Astrocyte (in vitro differentiated cells and primary cell): Measurements from ENCODE around the gene SHB. TPM values are rescaled to one million over a fixed set of nuclear protein-coding genes. Genes with fewer than 3 reads are reported as not detected.

ENCODE experiments used
- DNase-seq: peaks from one replicate; pipeline ENCODE4 v3.0.0-alpha.2; 2010; ENCODE audit warnings: low read depth
- FAIRE-seq: peaks from 2 replicates; lab custom pipeline; 2011; peaks lifted over from hg19 to GRCh38; lab: Jason Lieb, UNC
- H2AFZ ChIP-seq: 2 replicates; pipeline ENCODE4 v1.6.0; 2012; ENCODE audit warnings: low read depth, low read length, inconsistent platforms
- H3K27ac ChIP-seq: 2 replicates; pipeline ENCODE4 v1.5.1; 2011; ENCODE audit warnings: low read depth, low read length, inconsistent platforms
- H3K27me3 ChIP-seq: 2 replicates; pipeline ENCODE4 v1.6.0; 2011; ENCODE audit warnings: low read length, inconsistent platforms; ENCODE audit not compliant: insufficient read depth
- H3K36me3 ChIP-seq: 2 replicates; pipeline ENCODE4 v1.5.1; 2011; ENCODE audit warnings: low read length, inconsistent platforms; ENCODE audit not compliant: insufficient read depth
- H3K4me1 ChIP-seq: 2 replicates; pipeline ENCODE4 v1.5.1; 2011; ENCODE audit warnings: low read length, inconsistent platforms; ENCODE audit not compliant: insufficient read depth
- H3K4me2 ChIP-seq: 2 replicates; pipeline ENCODE4 v1.6.0; 2012; ENCODE audit warnings: low read length, inconsistent platforms
- H3K4me3 ChIP-seq: 2 replicates; pipeline ENCODE4 v1.5.1; 2011; ENCODE audit warnings: low read depth, mild to moderate bottlenecking, low read length, inconsistent platforms; ENCODE audit not compliant: insufficient read depth
- H3K79me2 ChIP-seq: 2 replicates; pipeline ENCODE4 v1.6.0; 2012; ENCODE audit warnings: mild to moderate bottlenecking, low read length, inconsistent platforms; ENCODE audit not compliant: insufficient read depth
- H3K9ac ChIP-seq: 2 replicates; pipeline ENCODE4 v1.6.0; 2012; ENCODE audit warnings: mild to moderate bottlenecking, low read length, inconsistent platforms
- H3K9me3 ChIP-seq: 2 replicates; pipeline ENCODE4 v1.5.1; 2012; ENCODE audit warnings: low read depth, mild to moderate bottlenecking, low read length, inconsistent platforms; ENCODE audit not compliant: insufficient read depth
- H4K20me1 ChIP-seq: 2 replicates; pipeline ENCODE4 v1.6.0; 2012; ENCODE audit warnings: low read length, inconsistent platforms; ENCODE audit not compliant: insufficient read depth
- H3K27ac Mint-ChIP-seq: one replicate; pipeline ENCODE4 v1.8.0; 2021; ENCODE audit warnings: mild to moderate bottlenecking, mixed read lengths; ENCODE audit not compliant: unreplicated experiment
- H3K27me3 Mint-ChIP-seq: one replicate; pipeline ENCODE4 v1.8.0; 2021; ENCODE audit warnings: low read depth, mixed read lengths; ENCODE audit not compliant: unreplicated experiment
- H3K36me3 Mint-ChIP-seq: one replicate; pipeline ENCODE4 v1.8.0; 2021; ENCODE audit warnings: low read depth, mixed read lengths; ENCODE audit not compliant: unreplicated experiment
- H3K4me1 Mint-ChIP-seq: one replicate; pipeline ENCODE4 v1.8.0; 2021; ENCODE audit warnings: low read depth, mixed read lengths; ENCODE audit not compliant: unreplicated experiment
- H3K4me3 Mint-ChIP-seq: one replicate; pipeline ENCODE4 v1.8.0; 2021; ENCODE audit warnings: mild to moderate bottlenecking, moderate library complexity, mixed read lengths; ENCODE audit not compliant: unreplicated experiment
- H3K9me3 Mint-ChIP-seq: one replicate; pipeline ENCODE4 v1.8.0; 2021; ENCODE audit warnings: mild to moderate bottlenecking, mixed read lengths; ENCODE audit not compliant: unreplicated experiment
- EZH2 ChIP-seq: IDR thresholded peaks from 2 replicates; pipeline ENCODE4 v1.6.1; 2012; ENCODE audit warnings: mild to moderate bottlenecking, low read length, inconsistent platforms; ENCODE audit not compliant: insufficient read depth
- total RNA-seq: library from RNA; stranded (reverse); gene quantifications from 2 replicates; pipeline ENCODE4 v1.2.1, GENCODE V29; 2021
- TF ChIP-seq, protein P1 (sequence below): IDR thresholded peaks from 2 replicates; pipeline ENCODE4 v1.5.1; 2011; ENCODE audit warnings: low read depth, mild to moderate bottlenecking, inconsistent platforms, low read length, moderate library complexity; ENCODE audit not compliant: insufficient read depth

Gene SHB
- total RNA-seq, 1 donor from 2014 or later = 53.4 TPM

DNA sequence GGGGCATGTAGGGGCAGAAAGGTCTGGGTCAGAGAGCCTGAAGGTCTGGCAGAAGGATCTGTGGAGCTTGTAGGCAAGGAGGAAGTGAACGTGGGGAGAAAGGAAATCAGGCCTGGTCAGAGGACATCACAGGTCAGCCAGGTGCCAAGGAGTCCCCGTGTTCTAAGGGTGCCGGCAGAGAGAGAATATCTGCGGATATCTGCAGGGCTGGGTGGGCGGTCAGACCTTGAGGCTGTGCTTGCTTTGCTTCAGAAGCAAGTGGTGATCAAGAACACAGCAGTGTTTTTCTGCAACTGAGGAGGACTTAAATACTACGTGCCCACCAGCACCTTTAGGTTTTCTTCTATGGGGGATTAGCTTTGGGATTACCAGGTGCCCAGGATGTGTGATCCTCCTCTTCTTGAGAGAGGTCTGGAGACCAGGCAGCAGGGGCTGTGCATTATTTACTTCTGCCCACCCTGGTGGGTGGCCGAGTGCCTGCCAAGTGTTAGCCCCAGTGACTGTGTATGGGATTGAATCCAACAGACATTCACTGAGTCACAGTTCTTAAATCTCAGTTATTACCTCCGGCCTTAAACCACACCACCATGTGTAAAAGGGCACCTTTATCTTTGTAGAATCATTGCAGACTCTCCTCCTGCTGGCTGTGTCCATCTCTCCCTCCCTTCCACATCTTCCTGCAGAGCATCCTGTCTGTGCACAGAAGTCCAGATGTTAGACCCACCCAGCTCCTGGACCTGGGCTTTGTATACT, 12.5 kb upstream of the SHB start:
- H3K27ac Mint-ChIP-seq = peak overlapping the region; percentile 16
- H3K36me3 Mint-ChIP-seq = peaks cover 2% of the 10 kb centered on the region
- H3K27ac ChIP-seq = no peak overlapping the region
- H3K9me3 ChIP-seq = no peaks in the 10 kb centered on the region
- no peak overlapping the region for H3K4me3 Mint-ChIP-seq
- no peak overlapping the region for H3K4me3 ChIP-seq
- no peaks in the 10 kb centered on the region for H3K27me3 ChIP-seq
- peaks cover 25% of the 10 kb centered on the region for H3K4me1 Mint-ChIP-seq
- peaks cover 6% of the 10 kb centered on the region for H3K27me3 Mint-ChIP-seq
- DNase-seq (no peak), FAIRE-seq (no peak)
- no peaks in the 10 kb centered on the region for H3K79me2 ChIP-seq
- H3K9ac ChIP-seq = no peak overlapping the region
- H3K4me1 ChIP-seq = no peaks in the 10 kb centered on the region
- no peak overlapping the region for H3K4me2 ChIP-seq
- H3K36me3 ChIP-seq = no peaks in the 10 kb centered on the region
- H4K20me1 ChIP-seq = no peaks in the 10 kb centered on the region
- H3K9me3 Mint-ChIP-seq = peaks cover 1% of the 10 kb centered on the region
- TF ChIP-seq, protein P1, sequence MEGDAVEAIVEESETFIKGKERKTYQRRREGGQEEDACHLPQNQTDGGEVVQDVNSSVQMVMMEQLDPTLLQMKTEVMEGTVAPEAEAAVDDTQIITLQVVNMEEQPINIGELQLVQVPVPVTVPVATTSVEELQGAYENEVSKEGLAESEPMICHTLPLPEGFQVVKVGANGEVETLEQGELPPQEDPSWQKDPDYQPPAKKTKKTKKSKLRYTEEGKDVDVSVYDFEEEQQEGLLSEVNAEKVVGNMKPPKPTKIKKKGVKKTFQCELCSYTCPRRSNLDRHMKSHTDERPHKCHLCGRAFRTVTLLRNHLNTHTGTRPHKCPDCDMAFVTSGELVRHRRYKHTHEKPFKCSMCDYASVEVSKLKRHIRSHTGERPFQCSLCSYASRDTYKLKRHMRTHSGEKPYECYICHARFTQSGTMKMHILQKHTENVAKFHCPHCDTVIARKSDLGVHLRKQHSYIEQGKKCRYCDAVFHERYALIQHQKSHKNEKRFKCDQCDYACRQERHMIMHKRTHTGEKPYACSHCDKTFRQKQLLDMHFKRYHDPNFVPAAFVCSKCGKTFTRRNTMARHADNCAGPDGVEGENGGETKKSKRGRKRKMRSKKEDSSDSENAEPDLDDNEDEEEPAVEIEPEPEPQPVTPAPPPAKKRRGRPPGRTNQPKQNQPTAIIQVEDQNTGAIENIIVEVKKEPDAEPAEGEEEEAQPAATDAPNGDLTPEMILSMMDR = no peak
- no peak for TF ChIP-seq EZH2
- H2AFZ ChIP-seq = no peak overlapping the region

DNA sequence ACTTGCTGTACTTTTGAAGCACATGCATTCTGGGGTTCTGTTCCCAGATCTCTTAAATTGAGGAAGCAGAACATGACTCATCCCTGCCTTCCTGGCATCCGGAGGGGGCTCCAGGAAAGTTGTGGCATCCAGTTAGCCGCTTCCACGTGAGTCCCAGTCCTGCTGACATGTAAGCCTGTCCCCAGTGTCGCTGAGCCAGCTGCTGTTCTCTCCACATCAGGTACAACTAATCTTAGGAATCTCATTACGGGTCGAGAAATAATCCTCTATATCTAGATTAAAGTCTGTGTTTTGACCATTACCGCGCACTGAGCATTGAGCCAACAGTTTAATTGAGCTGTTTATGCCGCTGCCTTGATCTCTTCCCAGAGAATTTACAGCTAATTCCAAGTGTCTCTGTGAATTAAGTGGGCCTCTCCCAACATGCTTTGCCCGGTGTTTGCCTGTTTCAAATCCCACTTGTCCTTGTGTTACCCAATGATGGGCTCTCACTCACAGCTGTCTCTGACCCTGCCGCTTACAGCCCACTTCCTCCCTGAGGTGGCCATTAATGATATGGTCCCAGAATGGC, 10.5 kb upstream of the SHB start:
- Histone ChIP-seq H2AFZ (no peak overlapping the region), H3K27ac (no peak overlapping the region), H3K79me2 (no peaks in the 10 kb centered on the region), H3K27me3 (no peaks in the 10 kb centered on the region), H3K4me1 (peaks cover 5% of the 10 kb centered on the region), H3K9me3 (no peaks in the 10 kb centered on the region), H3K36me3 (no peaks in the 10 kb centered on the region), H4K20me1 (no peaks in the 10 kb centered on the region), H3K4me3 (no peak overlapping the region), H3K4me2 (no peak overlapping the region), H3K9ac (no peak overlapping the region)
- DNase-seq (peak; percentile 57), FAIRE-seq (no peak)
- peak overlapping the region; percentile 2 for H3K4me3 Mint-ChIP-seq
- H3K36me3 Mint-ChIP-seq = peaks cover 2% of the 10 kb centered on the region
- H3K9me3 Mint-ChIP-seq = peaks cover 1% of the 10 kb centered on the region
- peaks cover 25% of the 10 kb centered on the region for H3K4me1 Mint-ChIP-seq
- peaks cover 7% of the 10 kb centered on the region for H3K27me3 Mint-ChIP-seq
- TF ChIP-seq, protein P1 = no peak
- TF ChIP-seq EZH2 = no peak
- peak overlapping the region; percentile 10 for H3K27ac Mint-ChIP-seq

DNA sequence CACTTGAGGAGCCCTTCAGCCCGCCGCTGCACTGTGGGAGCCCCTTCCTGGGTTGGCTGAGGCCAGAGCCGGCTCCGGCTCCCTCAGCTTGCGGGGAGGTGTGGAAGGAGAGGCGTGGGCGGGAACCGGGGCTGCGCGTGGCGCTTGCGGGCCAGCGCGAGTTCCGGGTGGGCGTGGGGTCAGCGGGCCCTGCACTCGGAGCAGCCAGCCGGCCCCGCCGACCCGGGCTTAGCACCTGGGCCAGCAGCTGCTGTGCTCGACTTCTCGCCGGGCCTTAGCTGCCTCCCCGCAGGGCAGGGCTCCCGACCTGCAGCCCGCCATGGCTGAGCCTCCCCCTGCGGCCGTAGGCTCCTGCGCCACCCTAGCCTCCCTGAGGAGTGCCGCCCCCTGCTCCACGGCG, 6.2 kb upstream of the SHB start:
- H3K27ac Mint-ChIP-seq = no peak overlapping the region
- Histone ChIP-seq H2AFZ (no peak overlapping the region), H3K27ac (no peak overlapping the region), H3K4me1 (peaks cover 14% of the 10 kb centered on the region), H3K4me3 (no peak overlapping the region), H3K9ac (no peak overlapping the region), H3K27me3 (no peaks in the 10 kb centered on the region), H3K79me2 (no peaks in the 10 kb centered on the region), H3K4me2 (no peak overlapping the region), H3K9me3 (no peaks in the 10 kb centered on the region), H3K36me3 (no peaks in the 10 kb centered on the region), H4K20me1 (no peaks in the 10 kb centered on the region)
- H3K4me1 Mint-ChIP-seq = peaks cover 17% of the 10 kb centered on the region
- H3K36me3 Mint-ChIP-seq = peaks cover 2% of the 10 kb centered on the region
- DNase-seq (no peak), FAIRE-seq (no peak)
- H3K4me3 Mint-ChIP-seq = no peak overlapping the region
- TF ChIP-seq, protein P1 = no peak
- TF ChIP-seq EZH2 = no peak
- H3K9me3 Mint-ChIP-seq = peaks cover 1% of the 10 kb centered on the region
- H3K27me3 Mint-ChIP-seq = peaks cover 3% of the 10 kb centered on the region
